Naive thymus-derived CD4-positive, alpha-beta T cell (primary cell): ENCODE measurements around the gene GARNL3. TPM values are rescaled to one million over a fixed set of nuclear protein-coding genes. Genes with fewer than 3 reads are reported as not detected.

Source experiments
- ATAC-seq: fragments of 150-1000 bp; cut with Tn5 transposase; 2 replicates; pipeline ENCODE4 v1.10.0; 2021; ENCODE audit warnings: mild to moderate bottlenecking, moderate library complexity
- CTCF ChIA-PET: fragments of 350-600 bp; sonication (Branson Sonifier 250); formaldehyde crosslinking; loops from one replicate; lab custom pipeline; 2021; ENCODE audit warnings: antibody characterized with exemption; lab: Charles Lee
- POLR2A ChIA-PET: fragments of 350-600 bp; sonication (Branson Sonifier 250); formaldehyde crosslinking; loops from one replicate; lab custom pipeline; 2021; ENCODE audit warnings: antibody characterized with exemption, inconsistent platforms; lab: Charles Lee
- DNase-seq, 9 donors: peaks; one replicate each; pipeline versions ENCODE4 v3.0.0 to v3.0.0-alpha.2; 2020 to 2022; ENCODE audit warnings: mixed read lengths in 1 of 9
- H3K27ac ChIP-seq: one replicate; pipeline ENCODE4 v1.7.0; 2013; ENCODE audit warnings: mild to moderate bottlenecking, low read depth, low read length, moderate library complexity
- H3K27me3 ChIP-seq, 2 donors: one replicate each; pipeline ENCODE4 v1.7.0; 2013; ENCODE audit warnings: low read length in 2 of 2, mild to moderate bottlenecking in 2 of 2, moderate library complexity in 2 of 2; ENCODE audit not compliant: control insufficient read depth in 2 of 2, insufficient read depth in 2 of 2
- H3K36me3 ChIP-seq, 3 experiments: 1 replicate in 2 of 3; 2 replicates in 1 of 3; pipeline ENCODE4 v1.7.0; 2013; ENCODE audit warnings: low read length in 3 of 3, mild to moderate bottlenecking in 3 of 3, moderate library complexity in 1 of 3; ENCODE audit not compliant: insufficient read depth in 3 of 3, control insufficient read depth in 2 of 3
- H3K4me1 ChIP-seq, 2 donors: one replicate each; pipeline ENCODE4 v1.7.0; 2013; ENCODE audit warnings: low read length in 2 of 2, mild to moderate bottlenecking in 2 of 2, moderate library complexity in 1 of 2; ENCODE audit not compliant: control insufficient read depth in 2 of 2, insufficient read depth in 2 of 2
- H3K4me3 ChIP-seq: 2 replicates; pipeline ENCODE4 v1.7.0; 2013; ENCODE audit warnings: mild to moderate bottlenecking, low read length
- H3K9me3 ChIP-seq, 3 experiments: 1 replicate in 2 of 3; 2 replicates in 1 of 3; pipeline ENCODE4 v1.7.0; 2013; ENCODE audit warnings: low read length in 3 of 3; ENCODE audit not compliant: control insufficient read depth in 2 of 3
- H3K27ac Mint-ChIP-seq, 9 donors: one replicate each; pipeline ENCODE4 v1.8.0; 2020 to 2022; ENCODE audit warnings: mixed read lengths in 9 of 9, mild to moderate bottlenecking in 8 of 9, moderate library complexity in 5 of 9, inconsistent platforms in 2 of 9
- H3K27me3 Mint-ChIP-seq, 5 donors: one replicate each; pipeline ENCODE4 v1.8.0; 2021 to 2022; ENCODE audit warnings: mixed read lengths in 5 of 5, mild to moderate bottlenecking in 1 of 5
- H3K36me3 Mint-ChIP-seq, 5 donors: one replicate each; pipeline ENCODE4 v1.8.0; 2020 to 2022; ENCODE audit warnings: mixed read lengths in 5 of 5, mild to moderate bottlenecking in 3 of 5, inconsistent platforms in 1 of 5
- H3K4me1 Mint-ChIP-seq, 7 donors: one replicate each; pipeline ENCODE4 v1.8.0; 2020 to 2022; ENCODE audit warnings: mixed read lengths in 7 of 7, mild to moderate bottlenecking in 3 of 7, inconsistent platforms in 1 of 7
- H3K4me3 Mint-ChIP-seq, 10 donors: one replicate each; pipeline ENCODE4 v1.8.0; 2020 to 2022; ENCODE audit warnings: mild to moderate bottlenecking in 10 of 10, mixed read lengths in 10 of 10, moderate library complexity in 6 of 10, inconsistent platforms in 2 of 10
- H3K9me3 Mint-ChIP-seq, 11 donors: one replicate each; pipeline ENCODE4 v1.8.0; 2020 to 2022; ENCODE audit warnings: mixed read lengths in 11 of 11, mild to moderate bottlenecking in 4 of 11, inconsistent platforms in 1 of 11, moderate library complexity in 1 of 11
- intact Hi-C, 2 donors: fragments of 100-400 bp; cut with micrococcal nuclease; formaldehyde crosslinking; loops; one replicate each; pipeline ENCODE4 v1.15.1; 2023
- polyA plus RNA-seq, 2 donors: library from polyadenylated mRNA; unstranded; fragments of 300-500 nt; fragmentation: Illumina TruSeq; gene quantifications; one replicate each; pipeline ENCODE4 v1.2.3, GENCODE V29; 2021
- total RNA-seq, 6 experiments: library from RNA in 5 of 6; stranded (reverse) in 5 of 6; gene quantifications; 1 replicate in 5 of 6; 2 replicates in 1 of 6; pipeline ENCODE4 v1.2.3 and lab custom pipeline; 2021 to 2026

Gene GARNL3
- total and polyA plus RNA-seq, 7 experiments from 2014 or later: 0.85 to 4.1 (median 2.6) TPM; not detected in 1

- no peaks in the 10 kb centered on the region for H3K4me1 ChIP-seq
- DNase-seq (no peak), ATAC-seq (no peak)
- H3K27ac Mint-ChIP-seq: no peak overlapping the region
- no peaks in the 10 kb centered on the region for H3K9me3 Mint-ChIP-seq
- peaks cover 0 to 10% (median 0%) of the 10 kb centered on the region in 5 donors for H3K36me3 Mint-ChIP-seq
- intact Hi-C loops: no loop called here
- H3K4me3 Mint-ChIP-seq: no peak overlapping the region
- ChIA-PET CTCF (no interaction called here), POLR2A (no interaction called here)
- H3K4me3 ChIP-seq: no peak overlapping the region
- H3K4me1 Mint-ChIP-seq: no peaks in the 10 kb centered on the region
- no peak overlapping the region for H3K27ac ChIP-seq
- H3K27me3 Mint-ChIP-seq: peaks cover 31 to 49% (median 38%) of the 10 kb centered on the region in 5 donors
- no peaks in the 10 kb centered on the region for H3K9me3 ChIP-seq
- no peaks in the 10 kb centered on the region for H3K27me3 ChIP-seq
- H3K36me3 ChIP-seq: no peaks in the 10 kb centered on the region
Observed at GRCh38 chr9:127285965-127286364, 21.4 kb downstream of the GARNL3 start.

- DNase-seq (no peak), ATAC-seq (no peak)
- H3K4me1 Mint-ChIP-seq: peaks cover 0 to 9% (median 0%) of the 10 kb centered on the region in 7 donors
- H3K9me3 ChIP-seq: no peaks in the 10 kb centered on the region
- CTCF ChIA-PET: no interaction called here
- no peak overlapping the region for H3K27ac ChIP-seq
- H3K36me3 Mint-ChIP-seq: peaks cover 0 to 6% (median 0%) of the 10 kb centered on the region in 5 donors
- no peaks in the 10 kb centered on the region for H3K4me1 ChIP-seq
- no peaks in the 10 kb centered on the region for H3K36me3 ChIP-seq
- H3K27me3 ChIP-seq: no peaks in the 10 kb centered on the region
- H3K4me3 ChIP-seq: no peak overlapping the region
- no peak overlapping the region for H3K4me3 Mint-ChIP-seq
- H3K27ac Mint-ChIP-seq: no peak overlapping the region
- POLR2A ChIA-PET: interaction anchor here (1.5 kb wide), 1 partner anchor 160 kb away, joined by 3 read pairs; no protein-coding TSS in a partner anchor
- intact Hi-C loops: no loop called here
- H3K9me3 Mint-ChIP-seq: no peaks in the 10 kb centered on the region
- H3K27me3 Mint-ChIP-seq: peaks cover 30 to 62% (median 40%) of the 10 kb centered on the region in 5 donors
Observed at GRCh38 chr9:127290561-127291065, 26.0 kb downstream of the GARNL3 start.

- H3K9me3 ChIP-seq: no peaks in the 10 kb centered on the region
- peaks cover 27 to 59% (median 41%) of the 10 kb centered on the region in 5 donors for H3K27me3 Mint-ChIP-seq
- no peak overlapping the region for H3K4me3 Mint-ChIP-seq
- peaks cover 0 to 6% (median 0%) of the 10 kb centered on the region in 5 donors for H3K36me3 Mint-ChIP-seq
- ChIA-PET CTCF (interaction anchor here (0.7 kb wide), 2 partner anchors 13 to 155 kb away, joined by 3 to 4 read pairs; no protein-coding TSS in a partner anchor), POLR2A (interaction anchor here (1.5 kb wide), 1 partner anchor 159 kb away, joined by 3 read pairs; no protein-coding TSS in a partner anchor)
- H3K36me3 ChIP-seq: no peaks in the 10 kb centered on the region
- intact Hi-C loops: no loop called here
- no peaks in the 10 kb centered on the region for H3K9me3 Mint-ChIP-seq
- H3K27ac Mint-ChIP-seq: no peak overlapping the region
- H3K27ac ChIP-seq: no peak overlapping the region
- H3K4me3 ChIP-seq: no peak overlapping the region
- ATAC-seq (no peak), DNase-seq (no peak)
- no peaks in the 10 kb centered on the region for H3K4me1 ChIP-seq
- H3K4me1 Mint-ChIP-seq: peaks cover 0 to 9% (median 0%) of the 10 kb centered on the region in 7 donors
- no peaks in the 10 kb centered on the region for H3K27me3 ChIP-seq
Observed at GRCh38 chr9:127291246-127291778, 26.7 kb downstream of the GARNL3 start.

GRCh38 chr9:127292415-127292814 lies 27.8 kb downstream of the GARNL3 start:
- Histone ChIP-seq H3K36me3 (no peaks in the 10 kb centered on the region), H3K4me3 (no peak overlapping the region), H3K4me1 (no peaks in the 10 kb centered on the region), H3K27me3 (no peaks in the 10 kb centered on the region), H3K9me3 (no peaks in the 10 kb centered on the region), H3K27ac (no peak overlapping the region)
- DNase-seq: no peak
- POLR2A ChIA-PET: interaction anchor here (1.5 kb wide), 1 partner anchor 158 kb away, joined by 3 read pairs; no protein-coding TSS in a partner anchor
- no peak for ATAC-seq
- Mint-ChIP-seq H3K27ac (no peak overlapping the region), H3K4me3 (no peak overlapping the region), H3K4me1 (peaks cover 0 to 9% (median 0%) of the 10 kb centered on the region in 7 donors), H3K36me3 (peaks cover 0 to 6% (median 0%) of the 10 kb centered on the region in 5 donors), H3K9me3 (no peaks in the 10 kb centered on the region), H3K27me3 (peaks cover 25 to 52% (median 40%) of the 10 kb centered on the region in 5 donors)
- intact Hi-C loops: no loop called here
- CTCF ChIA-PET: no interaction called here

DNA sequence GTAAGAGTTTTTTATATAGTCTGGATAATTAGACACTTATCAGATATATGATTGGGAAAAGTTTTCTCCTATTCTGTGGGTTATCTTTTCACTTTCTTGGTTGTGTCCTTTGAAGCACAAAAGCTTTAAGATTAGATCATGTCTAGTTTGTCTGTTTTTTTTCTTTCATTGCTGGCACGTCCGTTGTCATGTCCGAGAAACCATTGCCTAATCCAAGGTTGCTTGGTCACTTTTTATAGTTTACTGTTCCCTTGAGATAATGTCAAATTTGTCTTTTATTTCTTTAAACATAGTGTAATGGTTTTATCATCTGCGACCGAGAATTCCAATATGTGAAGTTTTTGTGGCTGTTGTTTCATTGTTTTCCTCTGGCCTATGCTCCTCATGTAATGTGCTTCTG lies 28.8 kb downstream of the GARNL3 start:
- H3K4me3 Mint-ChIP-seq: no peak overlapping the region
- no peaks in the 10 kb centered on the region for H3K9me3 Mint-ChIP-seq
- Histone ChIP-seq H3K4me1 (no peaks in the 10 kb centered on the region), H3K27ac (no peak overlapping the region), H3K4me3 (no peak overlapping the region), H3K27me3 (no peaks in the 10 kb centered on the region), H3K36me3 (no peaks in the 10 kb centered on the region), H3K9me3 (no peaks in the 10 kb centered on the region)
- ATAC-seq: no peak
- ChIA-PET POLR2A (no interaction called here), CTCF (no interaction called here)
- H3K4me1 Mint-ChIP-seq: peaks cover 0 to 9% (median 0%) of the 10 kb centered on the region in 7 donors
- intact Hi-C loops: no loop called here
- no peak overlapping the region for H3K27ac Mint-ChIP-seq
- peaks cover 18 to 45% (median 32%) of the 10 kb centered on the region in 5 donors for H3K27me3 Mint-ChIP-seq
- DNase-seq: no peak
- H3K36me3 Mint-ChIP-seq: peaks cover 0 to 5% (median 0%) of the 10 kb centered on the region in 5 donors

- Mint-ChIP-seq H3K4me1 (peaks cover 0 to 9% (median 0%) of the 10 kb centered on the region in 7 donors), H3K27ac (no peak overlapping the region), H3K27me3 (peaks cover 14 to 43% (median 27%) of the 10 kb centered on the region in 5 donors), H3K4me3 (no peak overlapping the region), H3K9me3 (no peaks in the 10 kb centered on the region), H3K36me3 (peaks cover 0 to 4% (median 0%) of the 10 kb centered on the region in 5 donors)
- H3K4me3 ChIP-seq: no peak overlapping the region
- H3K27ac ChIP-seq: no peak overlapping the region
- no peaks in the 10 kb centered on the region for H3K4me1 ChIP-seq
- DNase-seq: no peak
- no peaks in the 10 kb centered on the region for H3K27me3 ChIP-seq
- POLR2A ChIA-PET: no interaction called here
- CTCF ChIA-PET: no interaction called here
- intact Hi-C loops: no loop called here
- ATAC-seq: no peak
- H3K36me3 ChIP-seq: no peaks in the 10 kb centered on the region
- H3K9me3 ChIP-seq: no peaks in the 10 kb centered on the region
Observed at GRCh38 chr9:127293767-127294166, 29.2 kb downstream of the GARNL3 start.
